OCI-LY7 (cell line): ENCODE results near the gene ARV1.
"Not testable (repeated sequence)": the region's sequence is repeated elsewhere in the genome, so short reads cannot be mapped to it uniquely, and the experiment has no call there.

Experiments
- CTCF ChIP-seq: fragments of 200-600 bp; sonication (generic); conservative IDR thresholded peaks from 2 replicates; pipeline ENCODE4 v1.5.1; 2014; ENCODE audit warnings: mild to moderate bottlenecking, antibody characterized with exemption, low read length, moderate library complexity, mixed read lengths
- EZH2phosphoT487 ChIP-seq: fragments of 200-600 bp; sonication (generic); IDR thresholded peaks from 2 replicates; pipeline ENCODE4 v1.6.1; 2018; ENCODE audit warnings: low read depth, borderline replicate concordance, mild to moderate bottlenecking, mixed run types, antibody characterized with exemption, low read length, moderate library complexity, mixed read lengths

DNA sequence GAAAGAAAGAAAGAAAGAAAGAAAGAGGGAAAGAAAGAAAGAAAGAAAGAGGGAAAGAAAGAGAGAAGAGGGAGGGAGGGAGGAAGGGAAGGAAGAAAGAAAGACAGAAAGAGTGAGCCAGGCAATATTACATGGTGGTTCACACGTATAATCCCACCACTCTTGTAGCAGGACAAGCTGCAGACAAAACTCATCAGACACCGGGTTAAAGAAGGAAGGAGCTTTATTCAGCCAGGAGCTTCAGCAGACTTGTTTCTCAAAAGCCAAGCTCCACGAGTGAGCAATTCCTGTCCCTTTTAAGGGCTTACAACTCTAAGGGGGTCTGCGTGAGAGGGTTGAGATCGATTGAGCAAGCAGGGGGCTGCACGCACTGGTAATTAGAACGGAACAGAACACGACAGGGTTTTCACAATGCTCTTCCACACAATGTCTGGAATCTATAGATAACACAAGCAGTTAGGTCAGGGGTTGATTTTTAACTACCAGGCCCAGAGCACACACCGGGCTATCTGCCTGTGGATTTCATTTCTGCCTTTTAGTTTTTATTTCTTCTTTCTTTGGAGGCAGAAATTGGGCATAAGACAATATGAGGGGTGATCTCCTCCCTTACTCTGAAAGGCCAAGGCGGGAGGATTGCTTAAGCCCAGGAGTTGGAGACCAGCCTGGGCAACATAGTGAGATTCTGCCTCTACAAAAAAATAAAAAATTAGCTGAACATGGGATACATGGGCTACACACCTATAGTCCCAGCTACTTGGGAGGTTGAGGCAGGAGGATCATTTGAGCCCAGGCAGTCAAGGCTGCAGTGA, 67.2 kb downstream of the ARV1 start:
- TF ChIP-seq CTCF, EZH2phosphoT487: not testable (repeated sequence)
